ENCODE data around the gene GTF3C6. TPM values are rescaled to one million over a fixed set of nuclear protein-coding genes. Genes with fewer than 3 reads are reported as not detected.

GTF3C6 gene
- 10 to 100 TPM; 26.6 to 29.6 (median 28.5) TPM for total RNA-seq

GRCh38 chr6:110958329-110959192, at the start of gene GTF3C6:
Gene GTF3C6 (plus strand): TSS chr6:110958706. CDS start chr6:110958770, 64 bp downstream.
- intact Hi-C loops (cut with DNase I; ENCODE audit: low total_unique reads): no loop called here
- H3K36me3 ChIP-seq: no peaks in the 10 kb centered on the region
- no peaks in the 10 kb centered on the region for H3K9me3 ChIP-seq
- peaks cover 0 to 4% of the 10 kb centered on the region in 2 donors for H3K4me1 ChIP-seq
- TF ChIP-seq POLR2A (IDR thresholded peaks at IDR 0.05): peak; percentile 63
- TF ChIP-seq, protein P1, sequence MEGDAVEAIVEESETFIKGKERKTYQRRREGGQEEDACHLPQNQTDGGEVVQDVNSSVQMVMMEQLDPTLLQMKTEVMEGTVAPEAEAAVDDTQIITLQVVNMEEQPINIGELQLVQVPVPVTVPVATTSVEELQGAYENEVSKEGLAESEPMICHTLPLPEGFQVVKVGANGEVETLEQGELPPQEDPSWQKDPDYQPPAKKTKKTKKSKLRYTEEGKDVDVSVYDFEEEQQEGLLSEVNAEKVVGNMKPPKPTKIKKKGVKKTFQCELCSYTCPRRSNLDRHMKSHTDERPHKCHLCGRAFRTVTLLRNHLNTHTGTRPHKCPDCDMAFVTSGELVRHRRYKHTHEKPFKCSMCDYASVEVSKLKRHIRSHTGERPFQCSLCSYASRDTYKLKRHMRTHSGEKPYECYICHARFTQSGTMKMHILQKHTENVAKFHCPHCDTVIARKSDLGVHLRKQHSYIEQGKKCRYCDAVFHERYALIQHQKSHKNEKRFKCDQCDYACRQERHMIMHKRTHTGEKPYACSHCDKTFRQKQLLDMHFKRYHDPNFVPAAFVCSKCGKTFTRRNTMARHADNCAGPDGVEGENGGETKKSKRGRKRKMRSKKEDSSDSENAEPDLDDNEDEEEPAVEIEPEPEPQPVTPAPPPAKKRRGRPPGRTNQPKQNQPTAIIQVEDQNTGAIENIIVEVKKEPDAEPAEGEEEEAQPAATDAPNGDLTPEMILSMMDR (IDR thresholded peaks at IDR 0.05): no peak
- TF ChIP-seq POLR2AphosphoS5 (IDR thresholded peaks at IDR 0.05): peak; percentile 70 to 80 (median 72)
- peak within 1 kb of the TSS; percentile 93 for H3K27ac ChIP-seq
- DNase-seq (ENCODE audit: low spot score in 2 of 2): peak; percentile 90 to 93
- peak within 1 kb of the TSS; percentile 81 to 92 (median 87) for H3K4me3 ChIP-seq
- no peaks in the 10 kb centered on the region for H3K27me3 ChIP-seq

- intact Hi-C loops (cut with DNase I; ENCODE audit: low total_unique reads): no loop called here
- no peak overlapping the region for H3K4me3 ChIP-seq
- H3K27me3 ChIP-seq: no peaks in the 10 kb centered on the region
- H3K27ac ChIP-seq: no peak overlapping the region
- H3K9me3 ChIP-seq: no peaks in the 10 kb centered on the region
- no peak for DNase-seq (ENCODE audit: low spot score in 2 of 2)
- TF ChIP-seq, protein P1 (IDR thresholded peaks at IDR 0.05): no peak
- H3K36me3 ChIP-seq: no peaks in the 10 kb centered on the region
- H3K4me1 ChIP-seq: no peaks in the 10 kb centered on the region
These were observed 27.7 kb upstream of the GTF3C6 start for GRCh38 chr6:110930781-110931180.

DNA sequence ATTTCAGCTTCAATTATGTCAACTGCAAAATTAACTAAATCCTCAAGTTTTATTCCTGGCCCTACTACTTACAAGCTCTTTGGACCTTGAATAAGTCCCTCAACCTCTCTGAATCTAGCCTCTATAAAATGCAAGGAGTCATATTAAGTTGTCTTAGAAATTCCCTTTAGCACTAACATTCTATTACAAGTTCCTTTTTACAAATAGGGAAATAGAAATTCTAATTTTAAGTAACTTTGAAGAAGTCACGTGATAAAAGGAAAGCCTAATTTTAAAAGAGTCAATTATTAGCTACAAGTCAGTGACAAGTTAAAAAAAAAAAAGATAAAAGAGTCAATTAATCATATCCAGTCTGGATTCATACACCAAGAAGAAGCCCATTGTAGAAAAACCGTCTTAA, 24.6 kb upstream of the GTF3C6 start:
- DNase-seq (ENCODE audit: low spot score in 2 of 2): no peak
- no peak overlapping the region for H3K4me3 ChIP-seq
- no peaks in the 10 kb centered on the region for H3K9me3 ChIP-seq
- H3K4me1 ChIP-seq: no peaks in the 10 kb centered on the region
- TF ChIP-seq, protein P1 (IDR thresholded peaks at IDR 0.05): no peak
- TF ChIP-seq POLR2AphosphoS5 (IDR thresholded peaks at IDR 0.05): no peak
- TF ChIP-seq POLR2A (IDR thresholded peaks at IDR 0.05): no peak
- intact Hi-C loops (cut with DNase I; ENCODE audit: low total_unique reads): no loop called here
- H3K27ac ChIP-seq: no peak overlapping the region
- H3K36me3 ChIP-seq: no peaks in the 10 kb centered on the region
- H3K27me3 ChIP-seq: no peaks in the 10 kb centered on the region

- TF ChIP-seq, protein P1 (IDR thresholded peaks at IDR 0.05): no peak
- TF ChIP-seq POLR2A (IDR thresholded peaks at IDR 0.05): no peak
- no peak overlapping the region for H3K27ac ChIP-seq
- DNase-seq (ENCODE audit: low spot score in 2 of 2): no peak
- H3K4me3 ChIP-seq: no peak overlapping the region
- no peaks in the 10 kb centered on the region for H3K4me1 ChIP-seq
- no peaks in the 10 kb centered on the region for H3K36me3 ChIP-seq
- no peaks in the 10 kb centered on the region for H3K9me3 ChIP-seq
- intact Hi-C loops (cut with DNase I; ENCODE audit: low total_unique reads): no loop called here
- H3K27me3 ChIP-seq: no peaks in the 10 kb centered on the region
These were observed 24.1 kb upstream of the GTF3C6 start for GRCh38 chr6:110934381-110934898.

DNA sequence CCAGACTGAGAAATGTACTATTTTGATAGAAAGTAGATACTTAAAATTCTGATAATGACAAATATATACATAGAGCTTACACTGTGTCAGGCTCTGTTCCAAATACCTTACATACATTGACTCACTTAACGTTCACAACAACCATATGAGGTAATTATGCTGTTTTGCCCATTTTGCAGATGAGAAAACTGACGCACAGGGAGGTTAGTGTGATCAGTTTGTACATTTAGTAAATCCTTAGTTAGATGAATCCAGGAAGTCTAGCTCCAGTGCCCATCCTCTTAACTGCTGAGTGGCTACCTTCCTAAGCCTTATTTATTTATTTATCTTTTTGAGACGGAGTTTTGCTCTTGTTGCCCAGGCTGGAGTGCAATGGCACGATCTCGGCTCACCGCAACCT, 23.3 kb upstream of the GTF3C6 start:
- no peaks in the 10 kb centered on the region for H3K27me3 ChIP-seq
- no peak for DNase-seq (ENCODE audit: low spot score in 2 of 2)
- no peaks in the 10 kb centered on the region for H3K4me1 ChIP-seq
- intact Hi-C loops (cut with DNase I; ENCODE audit: low total_unique reads): no loop called here
- H3K4me3 ChIP-seq: no peak overlapping the region
- H3K9me3 ChIP-seq: no peaks in the 10 kb centered on the region
- H3K36me3 ChIP-seq: no peaks in the 10 kb centered on the region
- TF ChIP-seq POLR2AphosphoS5 (IDR thresholded peaks at IDR 0.05) (no peak), POLR2A (IDR thresholded peaks at IDR 0.05) (no peak)
- TF ChIP-seq, protein P1 (IDR thresholded peaks at IDR 0.05): no peak
- H3K27ac ChIP-seq: no peak overlapping the region

All from breast epithelium (tissue), 4 donors.